Stimulated activated CD4-positive, alpha-beta T cell treated with anti-CD3 and anti-CD28 coated beads, Interleukin-4, amount 100 ng/mL, for 48 hours (primary cell): ENCODE data around the gene MAGEA3.
"Not testable (repeated sequence)": the region's sequence is repeated elsewhere in the genome, so short reads cannot be mapped to it uniquely, and the experiment has no call there.

Source experiments
- DNase-seq, 2 donors: peaks; one replicate each; pipeline ENCODE4 v3.0.0-alpha.2; 2020; ENCODE audit warnings: low read depth in 2 of 2

The MAGEA3 gene

GRCh38 chrX:152736528-152736927, 37.9 kb downstream of the MAGEA3 start:
- not testable (repeated sequence) for DNase-seq

DNA sequence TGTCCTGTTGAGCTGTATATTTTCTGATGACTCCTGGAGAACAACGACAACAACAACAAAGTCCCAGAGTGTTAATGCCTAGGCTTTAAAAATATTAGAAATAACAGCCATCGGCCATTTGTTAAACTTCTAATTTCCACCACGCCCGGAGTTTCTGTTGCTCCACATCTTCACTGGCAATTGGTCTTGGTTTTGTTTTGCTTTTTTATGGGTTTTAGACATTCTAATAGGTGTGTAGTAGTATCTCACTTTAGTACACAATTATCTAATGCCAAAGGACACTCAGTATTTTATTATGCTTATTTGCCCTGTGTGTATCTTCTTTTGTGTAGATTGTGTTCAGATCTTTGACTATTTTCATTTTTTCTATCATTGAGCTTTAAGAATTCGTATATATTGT, 40.0 kb downstream of the MAGEA3 start:
- no peak for DNase-seq
